HG02852 (cell line): ENCODE measurements around the gene EIF5A.

Experiments used
- ATAC-seq: cut with Tn5 transposase; IDR thresholded peaks from one replicate; pipeline ENCODE4 v1.9.1; 2021; ENCODE audit warnings: mild to moderate bottlenecking, moderate library complexity; ENCODE audit not compliant: unreplicated experiment

The EIF5A gene

DNA sequence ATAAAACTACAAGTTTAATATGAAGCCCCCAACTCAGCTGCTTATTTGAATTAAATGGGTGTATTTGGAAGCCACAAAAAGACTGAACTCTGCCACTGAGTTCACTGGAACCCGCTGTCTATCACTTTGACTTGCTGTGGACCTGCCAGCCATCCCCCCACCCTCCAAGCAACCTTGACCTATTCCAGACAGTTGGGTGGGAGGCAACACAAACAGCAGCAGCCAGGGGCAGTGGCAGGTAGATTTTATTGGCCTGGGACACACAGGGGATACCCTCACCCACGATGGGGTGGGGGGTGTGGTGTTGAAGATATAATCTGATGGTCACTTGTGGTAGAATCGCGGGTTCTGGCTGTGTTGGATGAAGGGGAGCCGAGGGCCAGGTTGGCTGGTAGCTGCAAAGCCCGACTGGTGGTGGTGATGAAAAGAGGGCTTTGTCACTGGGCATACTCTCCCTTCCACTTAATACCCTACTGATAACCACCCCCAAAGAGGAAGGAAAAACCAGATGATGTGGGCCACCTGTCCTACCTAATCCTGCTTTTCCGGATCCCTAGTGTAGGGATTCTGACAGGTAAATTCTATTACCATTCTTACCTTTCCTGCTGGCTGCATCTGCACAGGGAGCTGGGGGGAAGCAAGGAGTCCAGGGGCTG, 5.1 kb downstream of the EIF5A start:
- ATAC-seq: no peak

- no peak for ATAC-seq
Observed at GRCh38 chr17:7313088-7313889, 5.9 kb downstream of the EIF5A start.

- ATAC-seq: no peak
Observed at GRCh38 chr17:7313890-7314718, 6.7 kb downstream of the EIF5A start.

GRCh38 chr17:7314719-7315569, 7.5 kb downstream of the EIF5A start, which contains the start of gene GPS2:
GPS2 (minus strand) TSS chr17:7315360; CDS start chr17:7315052, 308 bp downstream.
- peak; percentile 63 for ATAC-seq

DNA sequence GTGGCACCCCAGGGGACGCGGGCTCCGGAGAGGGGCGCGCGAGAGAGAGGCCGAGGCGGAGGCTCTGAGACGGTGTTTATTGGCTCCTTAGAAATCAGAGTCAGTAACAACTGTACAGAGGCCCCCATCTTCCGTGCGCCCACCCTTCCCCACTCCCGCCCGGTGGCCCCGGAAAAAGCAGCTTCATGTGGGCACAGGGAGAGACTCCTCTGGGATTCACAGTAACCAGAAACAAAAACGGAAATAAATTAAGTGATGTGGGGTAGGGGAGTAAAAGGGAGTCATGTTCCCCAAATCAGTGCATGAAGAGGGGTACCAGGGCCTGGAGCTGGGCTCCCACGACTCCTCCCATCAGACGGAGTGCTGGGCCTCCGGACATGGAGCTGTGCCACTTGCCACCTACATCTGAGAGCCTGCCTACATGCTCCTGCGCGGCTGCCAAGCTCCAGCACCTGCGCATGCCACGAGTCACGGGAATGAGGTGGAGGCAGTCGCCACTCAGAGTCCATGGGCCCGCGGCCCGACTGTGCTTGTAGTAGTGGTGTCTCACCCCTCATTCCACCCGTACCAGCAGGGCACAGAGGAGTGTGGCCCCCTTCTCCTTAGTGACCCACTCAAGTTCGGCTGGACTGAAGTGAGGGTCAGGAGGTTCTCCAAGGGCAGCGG, 8.3 kb downstream of the EIF5A start:
- no peak for ATAC-seq

DNA sequence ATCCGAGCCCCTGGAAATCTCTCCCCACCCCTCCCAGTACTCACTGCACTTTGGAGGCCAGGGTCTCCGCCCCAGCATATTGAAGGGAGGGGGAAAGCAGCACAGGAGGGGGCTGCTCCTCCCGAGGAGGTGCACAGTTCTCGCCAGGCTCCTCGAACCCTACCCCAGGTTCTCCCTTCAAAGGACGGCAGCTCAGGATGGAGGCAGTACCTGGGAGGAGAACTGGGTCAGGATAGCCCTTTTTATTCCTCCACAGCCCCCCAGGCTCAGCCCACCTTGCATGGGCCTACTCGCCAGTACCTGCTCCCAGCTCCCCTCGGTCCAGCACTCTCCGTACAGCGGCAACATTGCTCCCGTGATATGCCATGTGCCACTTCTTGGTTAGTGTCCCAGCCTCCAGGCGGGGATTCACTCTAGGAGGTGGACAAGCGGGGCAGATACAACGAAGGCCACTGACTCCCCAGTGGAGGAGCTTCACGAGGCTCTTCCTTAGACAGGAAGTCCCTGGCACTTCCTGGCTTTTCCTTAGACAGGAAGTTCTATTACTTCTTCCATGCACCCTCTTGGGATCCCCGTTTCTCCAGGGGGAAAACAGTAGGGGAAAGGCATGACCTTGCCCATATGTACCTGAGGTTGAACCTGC, 9.9 kb downstream of the EIF5A start:
- no peak for ATAC-seq

DNA sequence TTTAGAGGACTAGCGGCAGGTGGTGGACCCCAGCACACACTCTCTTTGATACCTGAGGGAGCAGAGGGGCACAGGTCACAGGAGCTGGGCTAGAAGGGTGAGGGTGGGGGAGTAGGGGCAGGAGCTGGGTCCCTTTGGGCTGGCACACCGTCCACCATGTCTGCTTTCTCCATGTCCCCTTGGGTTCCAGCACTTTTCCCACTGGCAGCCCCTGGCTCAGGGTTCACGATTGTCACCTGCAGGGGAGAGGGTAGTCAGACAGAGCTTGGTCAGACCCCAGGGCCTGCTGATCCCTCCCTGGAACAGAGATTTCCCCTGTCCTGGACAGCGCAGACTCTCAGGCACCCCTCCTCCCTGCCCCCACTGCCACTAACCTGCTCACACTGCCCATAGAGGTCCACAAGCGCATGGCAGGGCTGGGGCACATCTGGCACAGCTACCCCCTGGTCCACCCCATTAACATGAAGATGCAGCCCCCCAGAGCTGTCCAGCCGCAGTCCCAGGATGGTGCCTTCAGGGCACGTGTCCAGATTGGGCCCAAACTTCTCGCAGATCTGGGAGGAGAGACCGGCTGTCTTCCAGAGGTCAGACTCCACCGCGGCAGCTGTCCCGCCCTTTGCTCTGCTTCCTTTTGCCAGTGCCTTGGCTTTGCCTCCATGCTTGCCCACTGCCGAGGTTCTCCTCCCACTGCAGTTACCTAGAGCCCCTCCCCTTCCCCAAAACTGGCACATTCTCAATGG, 10.9 kb downstream of the EIF5A start:
- no peak for ATAC-seq

DNA sequence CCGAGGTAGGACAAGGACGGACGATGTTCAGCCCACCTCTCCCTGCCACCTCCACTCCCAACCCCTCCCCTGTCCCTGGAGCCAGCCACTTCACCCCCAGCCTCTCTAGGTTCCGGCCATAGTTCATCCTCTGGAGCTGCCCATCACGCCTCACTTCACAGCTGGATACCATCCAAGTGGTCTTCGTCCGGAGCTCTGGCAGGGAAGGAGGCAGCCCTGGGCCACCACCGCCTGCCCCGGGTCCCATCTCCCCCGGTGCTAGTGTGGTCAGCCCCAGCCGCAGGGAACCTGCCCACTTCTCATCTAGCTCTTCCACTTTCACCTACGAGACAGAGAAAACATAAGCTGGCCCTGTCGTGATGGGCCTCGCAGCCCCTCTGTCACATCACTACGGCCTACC, 14.0 kb downstream of the EIF5A start:
- no peak for ATAC-seq

DNA sequence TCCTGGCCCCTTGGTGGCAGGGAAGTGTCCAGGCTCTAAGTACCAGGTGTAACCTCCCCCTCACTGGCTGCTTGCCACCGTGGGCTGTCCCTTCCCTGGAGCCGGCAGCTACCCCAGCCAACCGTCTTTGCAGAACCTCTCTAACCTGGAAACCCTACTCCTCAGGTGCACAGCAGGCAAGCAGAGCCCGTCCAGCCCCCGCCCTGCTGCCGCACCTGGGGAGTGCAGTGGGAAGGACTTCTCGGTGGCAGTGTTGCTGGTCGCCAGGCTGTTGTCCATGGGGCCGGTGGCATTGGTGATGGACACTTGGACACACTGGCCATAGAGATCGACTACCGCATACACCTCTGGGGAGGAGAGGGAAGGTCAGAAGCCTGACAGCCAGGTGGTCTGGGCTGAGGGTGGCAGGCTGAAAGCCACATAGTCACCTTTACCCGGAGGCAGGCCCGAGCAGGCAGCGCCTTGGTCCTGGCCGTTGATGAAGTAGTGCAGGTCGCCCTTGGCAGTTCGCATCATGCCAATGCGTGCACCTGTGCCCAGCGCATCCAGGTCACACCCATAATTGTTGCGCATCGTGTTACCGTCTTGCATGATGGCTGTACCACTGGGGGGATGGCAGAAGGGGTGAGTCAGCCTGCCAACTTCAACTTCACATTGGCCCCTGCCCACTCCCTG, 15.2 kb downstream of the EIF5A start:
- no peak for ATAC-seq

GRCh38 chr17:7323731-7324437, 16.5 kb downstream of the EIF5A start:
- ATAC-seq: no peak

- ATAC-seq: no peak
Observed at GRCh38 chr17:7324438-7324779, 17.0 kb downstream of the EIF5A start.

DNA sequence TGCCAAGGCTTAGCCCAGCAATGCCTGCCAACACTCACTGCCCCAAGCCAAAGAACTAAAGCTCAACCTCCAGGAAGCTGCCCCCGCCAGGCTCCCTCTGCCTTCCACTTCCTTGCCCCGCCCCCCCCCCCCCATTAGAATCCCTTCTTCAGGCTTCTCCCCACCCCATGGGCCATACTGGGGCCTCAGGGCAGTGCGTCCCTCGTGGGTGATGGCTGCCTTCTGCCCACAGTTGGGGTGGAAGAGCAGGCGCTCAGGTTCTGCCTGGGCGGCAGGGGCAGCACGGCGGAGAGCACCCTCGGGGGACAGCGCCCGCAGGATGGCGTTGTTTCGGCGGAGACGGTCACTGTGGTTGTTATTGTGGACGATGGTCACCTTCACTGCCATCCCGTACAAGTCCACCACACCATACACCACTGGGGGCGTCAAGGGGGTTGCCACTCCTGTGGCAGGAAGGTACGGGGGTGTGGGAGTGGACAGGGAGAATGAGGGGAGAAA, 17.7 kb downstream of the EIF5A start:
- ATAC-seq: no peak

DNA sequence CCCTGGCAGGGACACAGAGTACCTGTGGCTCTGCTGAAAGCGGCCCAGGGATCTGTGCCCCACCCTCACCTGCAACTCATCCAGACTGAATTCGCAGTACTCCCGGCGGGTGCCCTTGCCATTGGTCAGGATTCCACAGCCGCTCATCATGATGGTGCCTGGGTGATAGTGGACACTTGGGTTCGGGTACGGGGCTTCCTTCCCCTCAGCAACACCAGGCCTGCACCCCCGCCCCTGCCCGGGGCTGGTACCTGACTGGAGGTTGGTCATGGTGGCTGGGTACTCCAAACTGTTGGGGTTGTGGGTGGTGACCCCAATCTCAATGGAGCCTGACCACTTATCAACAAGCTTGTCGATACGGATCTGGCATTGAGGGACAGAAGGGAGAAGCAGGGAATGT, 18.8 kb downstream of the EIF5A start:
- ATAC-seq: no peak

DNA sequence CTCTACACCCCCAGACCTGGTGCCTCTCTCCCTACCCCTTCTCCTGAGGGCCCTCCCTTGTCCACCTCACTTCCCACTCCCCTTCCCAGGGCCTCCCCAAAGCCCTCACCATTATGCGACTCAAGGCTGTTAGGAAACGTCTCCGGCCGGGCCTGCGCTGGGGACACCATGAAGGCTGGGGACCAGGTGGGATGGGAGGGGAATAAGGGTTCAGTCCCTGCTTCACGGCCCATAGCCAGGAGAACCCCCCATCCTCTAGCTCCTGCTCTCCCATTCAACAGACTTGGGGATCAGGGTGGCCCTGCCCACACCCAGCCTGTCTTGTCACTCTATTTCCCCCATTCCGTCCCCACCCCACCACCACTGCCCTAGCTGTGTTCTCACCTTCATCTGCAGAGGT, 19.6 kb downstream of the EIF5A start:
- ATAC-seq: no peak

- ATAC-seq: no peak
Observed at GRCh38 chr17:7327501-7327900, 20.1 kb downstream of the EIF5A start.

- ATAC-seq: no peak
Observed at GRCh38 chr17:7328009-7328408, 20.6 kb downstream of the EIF5A start.

- ATAC-seq: peak; percentile 15
Observed at GRCh38 chr17:7328840-7329373, 21.5 kb downstream of the EIF5A start, which contains the start of gene NEURL4. NEURL4 (minus strand) TSS chr17:7329335; CDS start chr17:7329312, 23 bp downstream.
